Putamen (tissue), 1 donor: ENCODE data around the gene VASP.
"Not testable (repeated sequence)": the region's sequence is repeated elsewhere in the genome, so short reads cannot be mapped to it uniquely, and the experiment has no call there.

ENCODE experiments used
- DNase-seq: peaks from one replicate; pipeline ENCODE4 v3.0.0-alpha.2; 2016; ENCODE audit warnings: low spot score

VASP gene

DNA sequence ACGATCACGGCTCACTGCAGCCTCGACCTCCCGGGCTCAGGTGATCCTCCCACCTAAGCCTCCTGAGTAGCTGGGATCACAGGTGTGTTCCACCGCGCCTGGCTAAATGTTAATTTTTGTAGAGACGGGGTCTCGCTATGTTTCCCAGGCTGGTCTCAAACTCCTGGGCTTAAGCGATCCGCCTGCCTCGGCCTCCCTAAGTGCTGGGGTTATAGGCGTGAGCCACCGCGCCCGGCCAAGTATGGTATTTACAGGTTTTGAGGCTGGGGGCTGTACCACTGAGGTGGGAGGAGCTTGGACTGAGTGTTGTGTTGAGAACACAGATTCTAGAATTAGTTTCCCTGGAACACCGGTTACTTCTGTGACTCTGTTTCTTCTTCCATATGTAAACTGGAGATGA, 9.5 kb upstream of the VASP start:
- no peak for DNase-seq

DNA sequence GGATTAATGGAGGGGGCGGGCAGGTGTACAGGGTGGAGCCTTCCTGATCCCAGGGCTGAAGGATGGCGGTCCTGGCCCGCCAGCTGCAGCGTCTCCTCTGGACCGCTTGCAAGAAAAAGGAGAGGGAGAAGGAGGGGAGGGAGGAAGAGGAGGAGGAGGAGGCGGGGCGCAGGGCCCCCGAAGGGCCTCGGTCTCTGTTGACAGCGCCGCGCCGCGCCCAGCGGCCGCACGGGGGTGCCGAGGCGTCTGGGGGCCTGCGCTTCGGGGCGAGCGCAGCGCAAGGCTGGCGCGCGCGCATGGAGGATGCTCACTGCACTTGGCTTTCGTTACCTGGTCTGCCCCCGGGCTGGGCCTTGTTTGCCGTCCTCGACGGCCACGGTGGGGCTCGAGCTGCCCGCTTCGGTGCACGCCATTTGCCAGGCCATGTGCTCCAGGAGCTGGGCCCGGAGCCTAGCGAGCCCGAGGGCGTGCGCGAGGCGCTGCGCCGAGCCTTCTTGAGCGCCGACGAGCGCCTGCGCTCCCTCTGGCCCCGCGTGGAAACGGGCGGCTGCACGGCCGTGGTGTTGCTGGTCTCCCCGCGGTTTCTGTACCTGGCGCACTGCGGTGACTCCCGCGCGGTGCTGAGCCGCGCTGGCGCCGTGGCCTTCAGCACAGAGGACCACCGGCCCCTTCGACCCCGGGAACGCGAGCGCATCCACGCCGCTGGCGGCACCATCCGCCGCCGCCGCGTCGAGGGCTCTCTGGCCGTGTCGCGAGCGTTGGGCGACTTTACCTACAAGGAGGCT, 8.7 kb upstream of the VASP start, which contains the start of gene PPM1N:
Gene PPM1N, plus strand, starts transcription at position 33 of the 785 bp plus-strand sequence. Its CDS starts 30 bp downstream, at position 63.
- DNase-seq: no peak

DNA sequence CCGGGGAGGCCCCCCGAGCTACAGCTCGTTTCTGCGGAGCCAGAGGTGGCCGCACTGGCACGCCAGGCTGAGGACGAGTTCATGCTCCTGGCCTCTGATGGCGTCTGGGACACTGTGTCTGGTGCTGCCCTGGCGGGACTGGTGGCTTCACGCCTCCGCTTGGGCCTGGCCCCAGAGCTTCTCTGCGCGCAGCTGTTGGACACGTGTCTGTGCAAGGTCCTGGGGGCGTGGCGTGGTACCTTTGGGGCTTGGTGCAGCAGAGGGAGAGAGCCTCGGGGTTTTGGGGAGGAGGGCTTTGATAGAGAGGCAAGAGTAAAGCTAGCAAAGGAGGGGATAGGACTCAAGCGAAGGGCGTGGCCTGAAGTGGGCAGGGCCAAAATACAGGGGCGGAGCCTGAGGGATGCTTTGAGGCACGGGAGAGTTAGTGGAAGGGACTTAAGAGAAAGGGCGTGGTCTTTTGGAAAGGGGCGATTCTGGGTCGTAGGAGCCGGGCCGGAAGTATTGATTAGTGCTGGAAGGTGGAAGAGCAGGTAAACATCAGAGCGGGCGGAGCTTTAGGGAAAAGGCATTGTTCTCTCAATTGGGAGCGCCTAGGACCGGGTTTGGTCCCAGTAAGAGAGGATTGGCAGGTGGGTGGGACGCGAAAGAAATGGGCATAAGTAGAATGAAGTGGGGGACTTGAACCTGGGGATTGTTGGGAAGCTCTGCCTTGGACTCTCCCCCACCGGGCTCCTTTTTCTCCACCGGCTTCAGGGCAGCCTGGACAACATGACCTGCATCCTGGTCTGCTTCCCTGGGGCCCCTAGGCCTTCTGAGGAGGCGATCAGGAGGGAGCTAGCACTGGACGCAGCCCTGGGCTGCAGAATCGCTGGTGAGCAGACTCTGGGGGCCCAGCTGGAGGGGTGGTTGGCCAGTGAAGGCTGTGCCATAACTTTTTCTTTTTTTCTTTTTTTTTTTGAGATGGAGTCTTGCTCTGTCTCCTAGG, 7.8 kb upstream of the VASP start:
- DNase-seq: no peak

DNA sequence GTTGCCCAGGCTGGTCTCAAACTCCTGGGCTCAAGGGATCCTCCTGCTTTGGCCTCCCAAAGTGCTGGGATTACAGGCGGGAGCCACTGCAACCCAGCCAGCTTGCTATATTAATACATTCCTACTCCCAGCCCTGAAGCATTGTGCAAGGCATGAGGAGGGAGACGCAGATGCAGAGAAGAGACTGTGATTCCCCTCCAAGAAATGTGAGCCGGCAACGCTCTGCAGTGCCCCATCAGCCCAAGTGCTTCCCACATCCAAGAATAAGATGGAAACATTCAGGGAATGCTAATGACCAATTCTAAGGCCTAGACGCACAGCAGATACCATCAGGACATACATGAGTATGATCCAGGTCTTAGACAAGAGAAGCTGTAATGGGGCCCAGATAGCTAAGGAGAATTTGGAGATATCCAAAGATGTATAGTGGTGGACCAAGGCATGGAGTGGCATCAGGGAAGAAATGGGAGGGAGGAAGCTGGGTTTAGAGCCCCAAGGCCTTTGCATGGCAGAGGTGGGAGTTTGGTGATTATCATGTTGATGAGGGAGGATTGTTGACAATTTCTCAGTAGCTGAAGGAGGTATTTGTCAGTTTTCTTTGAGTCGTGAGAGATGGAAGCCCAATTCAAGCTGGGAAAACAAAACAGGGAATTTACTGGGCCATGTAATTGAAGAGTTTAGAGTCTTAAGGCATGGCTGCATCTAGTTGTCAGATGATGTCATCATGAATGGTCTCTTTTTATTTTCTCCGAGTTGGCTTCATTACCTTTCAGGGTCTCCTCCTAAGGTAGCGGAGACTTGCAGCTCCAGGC, 6.2 kb upstream of the VASP start:
- no peak for DNase-seq

DNA sequence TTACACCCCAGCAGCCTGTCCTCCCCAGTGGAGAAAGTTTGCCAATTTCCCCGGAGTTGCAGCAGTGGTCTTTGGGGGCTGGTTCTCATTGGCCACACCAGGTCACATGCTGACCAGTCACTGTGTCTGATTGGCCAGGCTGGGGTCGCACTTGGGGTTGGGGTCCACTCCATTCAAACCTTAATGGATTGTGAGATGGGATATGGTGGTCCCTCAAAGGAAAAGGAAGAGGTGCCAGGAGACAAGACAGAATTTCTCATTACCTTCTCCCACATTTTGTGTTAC, 5.6 kb upstream of the VASP start:
- DNase-seq: no peak

DNA sequence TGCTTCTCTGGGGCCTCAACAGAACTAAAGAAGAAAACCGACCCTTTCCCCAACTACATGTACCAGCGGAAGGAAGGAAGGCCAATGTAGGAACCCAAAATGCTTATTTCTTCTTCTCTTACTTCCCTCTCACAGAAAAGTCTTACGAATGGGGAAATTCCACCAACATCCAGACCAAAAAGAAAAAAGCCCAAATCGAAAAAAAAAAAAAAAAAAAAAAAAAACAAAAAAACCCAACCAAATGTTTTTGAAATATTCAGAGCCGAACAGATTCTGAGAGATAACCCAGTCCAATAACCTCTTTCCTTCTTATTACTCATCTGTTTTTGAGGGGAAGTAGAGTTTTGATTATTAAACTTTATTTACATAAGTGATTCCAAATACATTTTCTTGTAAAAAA, 5.2 kb upstream of the VASP start:
- DNase-seq: no peak

DNA sequence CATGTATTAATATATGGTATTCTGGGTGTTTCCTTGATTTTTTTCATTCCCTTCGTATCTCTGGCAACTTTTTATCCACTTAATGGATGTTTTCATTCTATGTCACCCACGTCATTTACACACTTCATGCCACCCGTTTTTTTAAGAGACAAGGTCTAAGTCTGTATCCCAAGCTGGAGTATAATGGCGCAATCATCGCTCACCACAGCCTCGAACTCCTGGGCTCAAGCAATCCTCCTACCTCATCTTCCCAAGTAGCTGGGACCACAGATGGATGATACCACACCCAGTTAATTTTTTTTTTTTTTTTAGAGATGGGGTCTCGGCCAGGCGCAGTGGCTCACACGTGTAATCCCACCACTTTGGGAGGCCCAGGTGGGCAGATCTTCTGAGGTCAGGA, 3.4 kb upstream of the VASP start:
- no peak for DNase-seq

DNA sequence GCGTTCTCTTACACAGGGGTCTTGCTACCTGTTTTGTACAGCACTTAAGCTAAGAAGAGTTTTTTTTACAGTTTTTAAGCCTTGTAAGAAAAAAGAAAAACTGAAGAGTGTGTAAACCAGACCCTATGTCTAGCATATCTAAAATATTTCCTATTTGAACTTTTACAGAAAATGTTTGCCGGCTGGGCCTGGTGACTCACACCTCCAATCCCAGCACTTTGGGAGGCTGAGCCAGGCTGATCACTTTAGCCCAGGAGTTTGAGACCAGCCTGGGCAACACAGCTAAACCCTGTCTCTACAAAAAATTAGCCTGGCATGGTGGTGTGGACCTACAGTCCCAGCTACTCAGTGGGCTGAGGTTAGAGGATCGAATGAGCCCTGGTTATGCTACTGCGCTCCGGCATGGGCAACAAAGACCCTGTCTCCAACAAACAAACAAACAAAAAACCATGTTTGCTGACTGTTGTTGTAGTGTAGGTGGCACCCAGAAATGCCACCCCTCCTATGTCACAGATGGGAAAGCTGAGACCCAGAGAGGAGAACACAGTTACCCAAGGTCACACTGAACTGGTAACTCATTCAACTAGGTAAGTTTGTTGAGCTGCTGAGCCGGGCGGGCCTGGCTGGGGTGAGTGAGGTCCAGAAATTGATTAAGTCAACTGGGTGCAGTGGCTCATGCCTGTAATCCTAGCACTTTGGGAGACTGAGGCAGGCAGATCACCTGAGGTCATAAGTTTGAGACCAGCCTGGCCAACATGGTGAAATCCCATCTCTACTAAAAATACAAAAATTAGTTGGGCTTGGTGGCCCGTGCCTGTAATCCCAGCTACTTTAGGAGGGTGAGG, 1.9 kb upstream of the VASP start:
- no peak for DNase-seq

DNA sequence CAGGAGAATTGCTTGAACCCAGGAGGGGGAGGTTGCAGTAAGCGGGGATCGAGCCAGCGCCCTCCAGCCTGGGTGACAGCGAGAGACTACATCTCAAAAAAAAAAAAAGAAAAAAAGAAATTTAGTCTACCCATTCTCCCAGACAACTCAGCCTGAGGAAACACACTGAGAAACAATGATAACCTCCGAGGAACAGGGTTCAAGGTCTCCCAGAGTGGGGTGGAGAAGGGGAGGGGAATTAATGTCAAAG, 1.4 kb upstream of the VASP start:
- DNase-seq: no peak

DNA sequence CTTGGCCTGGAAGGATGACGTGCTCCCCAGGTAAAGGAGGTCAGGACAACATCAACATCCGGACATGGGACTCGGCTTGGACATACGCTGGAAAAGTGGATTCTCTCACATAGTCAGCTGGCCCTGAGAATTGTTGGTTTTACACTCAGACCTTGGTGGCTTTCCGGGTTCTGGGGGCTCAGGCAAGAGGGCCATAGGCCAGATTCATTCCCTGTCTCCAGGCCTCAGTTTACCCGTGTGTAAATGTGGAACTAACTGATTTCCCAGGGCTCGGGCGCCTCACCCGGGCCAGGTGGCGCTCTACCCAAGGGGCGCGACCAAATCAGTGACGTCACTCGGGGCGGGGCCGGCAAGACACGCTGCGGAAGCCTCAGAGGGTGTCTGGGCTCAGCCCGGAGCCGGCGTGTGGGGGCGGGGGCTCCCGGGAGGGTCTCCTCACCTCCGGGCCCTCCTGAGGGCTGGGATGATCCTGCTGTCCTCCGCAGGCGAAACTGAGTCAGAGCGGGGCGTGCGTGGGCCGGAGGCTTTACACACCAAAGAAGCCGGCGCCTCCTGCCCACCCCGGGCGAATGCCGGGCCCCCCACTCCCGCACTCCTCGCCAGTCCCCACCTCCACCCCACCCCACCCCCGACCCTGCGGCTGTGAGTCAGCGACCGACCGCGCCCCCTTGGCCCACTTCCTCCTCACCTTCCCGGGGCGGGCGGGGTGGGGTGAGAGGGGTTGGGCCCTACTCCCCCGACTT, 862 bp upstream of the VASP start:
- DNase-seq: peak; percentile 85

DNA sequence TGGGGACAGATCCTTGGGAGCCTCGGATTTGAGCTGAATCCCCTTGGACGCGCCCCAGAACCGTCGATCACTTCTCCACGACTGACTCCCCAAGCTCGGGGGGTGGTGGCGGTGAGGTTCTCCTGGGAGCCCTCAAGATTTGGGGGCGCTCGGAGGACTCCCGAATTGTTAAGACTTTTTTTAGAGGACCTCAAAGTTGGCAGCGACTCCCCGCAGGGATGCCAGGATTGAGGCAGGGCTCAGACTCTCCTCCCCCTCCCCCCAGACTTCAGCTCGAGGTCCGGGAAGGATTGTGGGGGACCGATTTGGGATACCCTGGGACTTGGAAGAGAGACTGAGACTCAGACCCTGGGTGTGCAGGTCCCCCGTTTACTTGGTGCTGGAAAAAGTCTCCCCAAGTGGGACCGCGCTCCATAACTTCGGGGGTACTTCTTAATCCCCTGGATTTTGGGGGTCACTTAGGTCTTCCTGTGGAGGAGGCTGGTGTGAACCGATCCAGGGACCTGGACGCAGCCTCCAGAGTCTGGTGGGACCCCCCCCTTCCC, 665 bp downstream of the VASP start:
- DNase-seq: no peak

DNA sequence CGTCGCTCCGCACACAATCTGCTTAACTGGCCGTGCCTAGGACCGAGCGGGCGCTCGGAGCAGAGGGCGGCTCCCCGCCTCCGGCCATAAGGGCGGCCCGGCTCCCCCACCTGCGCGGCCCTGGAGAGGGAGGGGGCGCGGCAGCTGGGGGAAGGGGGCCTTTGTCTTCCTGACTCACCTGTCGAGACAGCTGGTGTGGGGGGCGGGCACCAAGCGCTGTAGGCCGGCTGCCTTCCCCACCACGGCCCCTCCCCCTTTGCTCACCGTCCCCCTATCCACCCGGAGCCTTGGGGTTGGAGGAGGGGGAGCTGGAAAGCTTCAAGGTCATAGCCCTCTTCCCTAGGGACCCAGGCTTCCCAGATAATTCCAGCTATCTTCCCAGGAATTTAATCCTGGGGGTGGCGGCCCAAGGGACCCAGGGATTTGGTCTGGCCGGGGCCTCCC, 1.2 kb downstream of the VASP start:
- DNase-seq: no peak

DNA sequence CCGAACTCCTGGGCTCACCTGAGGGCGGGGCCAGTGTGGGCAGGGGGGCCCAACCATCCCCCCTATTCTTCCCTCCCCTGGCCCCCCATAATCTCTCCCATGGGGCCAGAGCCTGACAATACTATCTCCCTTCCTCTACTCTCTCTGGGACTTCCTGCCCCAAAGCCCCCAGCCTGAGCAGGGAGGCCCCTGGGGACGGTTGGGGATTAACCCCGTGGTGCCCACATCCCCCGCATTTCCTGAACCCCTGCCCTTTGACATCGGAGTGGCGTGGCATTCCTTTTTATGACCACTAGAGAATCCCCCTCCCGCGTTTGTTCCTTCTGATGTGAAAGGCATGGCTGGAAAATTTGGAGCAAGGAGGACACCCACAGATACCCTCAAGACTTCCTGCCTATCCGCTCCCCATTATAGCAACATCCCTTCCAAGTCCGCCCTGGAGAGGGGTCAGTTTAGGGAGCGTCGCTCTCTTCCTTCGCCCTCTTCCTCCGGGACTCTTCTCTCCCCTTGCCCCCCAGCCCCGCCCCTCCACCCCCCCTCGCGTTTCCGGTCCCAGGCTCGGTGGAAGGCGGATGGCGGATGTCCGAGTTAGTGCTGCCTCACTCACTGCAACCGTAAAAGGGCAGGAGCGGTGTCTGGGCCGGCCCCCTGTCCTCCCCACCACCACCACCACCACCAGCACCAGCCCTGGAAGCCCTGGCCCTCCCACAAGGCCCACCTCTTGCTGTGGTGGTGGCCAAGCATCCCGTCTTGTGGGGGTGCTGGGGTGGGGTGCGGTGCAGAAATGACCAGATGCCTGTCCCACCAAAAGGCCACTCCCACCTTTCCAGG, 1.8 kb downstream of the VASP start:
- no peak for DNase-seq

DNA sequence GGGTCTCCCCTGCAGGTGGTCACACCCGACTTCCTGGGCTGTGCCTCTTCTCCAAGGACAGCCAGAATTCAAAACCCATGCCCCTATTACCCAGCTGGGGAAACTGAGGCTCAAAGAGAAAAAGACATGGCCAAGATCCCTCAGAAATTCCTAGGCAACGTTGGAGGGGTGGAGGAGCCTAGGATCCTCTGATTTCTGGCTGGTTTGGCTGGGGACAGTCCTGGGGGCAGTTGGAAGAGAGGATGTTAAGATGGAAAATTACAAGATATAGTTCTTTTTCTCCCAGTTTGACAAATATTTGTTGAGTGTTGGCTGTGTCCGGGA, 2.4 kb downstream of the VASP start:
- DNase-seq: no peak

DNA sequence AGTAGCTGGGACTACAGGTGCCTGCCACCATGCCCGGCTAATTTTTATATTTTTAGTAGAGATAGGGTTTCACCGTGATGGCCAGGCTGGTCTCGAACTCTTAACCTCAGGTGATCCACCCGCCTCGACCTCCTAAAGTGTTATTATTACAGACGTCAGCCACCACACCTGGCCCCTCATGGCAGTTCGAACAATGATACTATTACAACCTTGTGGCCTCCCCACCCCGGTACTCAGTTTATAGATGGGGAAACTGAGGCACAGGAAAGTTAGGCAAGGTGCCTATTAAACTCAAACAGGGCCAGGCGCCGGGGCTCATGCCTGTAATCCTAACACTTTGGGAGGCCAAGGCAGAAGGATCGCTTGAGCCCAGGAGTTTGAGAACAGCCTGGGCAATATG, 3.1 kb downstream of the VASP start:
- DNase-seq: not testable (repeated sequence)

DNA sequence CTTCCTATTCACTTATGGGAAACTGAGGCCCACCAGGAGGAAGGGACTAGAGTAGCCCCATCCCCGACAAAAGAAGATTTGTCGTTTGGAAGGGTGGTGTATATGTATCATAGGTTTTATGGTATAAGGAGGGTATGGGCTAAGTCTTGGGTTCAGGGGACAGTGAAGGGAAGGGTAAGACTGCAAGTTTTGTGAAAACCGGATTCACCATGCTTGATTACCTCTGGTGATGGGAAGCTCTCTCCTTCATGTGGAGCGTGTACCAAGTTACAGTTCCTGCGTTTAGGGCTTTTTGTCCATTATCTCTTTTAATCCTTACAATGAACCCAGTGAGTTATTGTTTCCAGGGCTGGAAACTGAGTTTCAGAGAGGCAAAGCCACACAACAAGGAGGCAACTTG, 3.8 kb downstream of the VASP start:
- no peak for DNase-seq

DNA sequence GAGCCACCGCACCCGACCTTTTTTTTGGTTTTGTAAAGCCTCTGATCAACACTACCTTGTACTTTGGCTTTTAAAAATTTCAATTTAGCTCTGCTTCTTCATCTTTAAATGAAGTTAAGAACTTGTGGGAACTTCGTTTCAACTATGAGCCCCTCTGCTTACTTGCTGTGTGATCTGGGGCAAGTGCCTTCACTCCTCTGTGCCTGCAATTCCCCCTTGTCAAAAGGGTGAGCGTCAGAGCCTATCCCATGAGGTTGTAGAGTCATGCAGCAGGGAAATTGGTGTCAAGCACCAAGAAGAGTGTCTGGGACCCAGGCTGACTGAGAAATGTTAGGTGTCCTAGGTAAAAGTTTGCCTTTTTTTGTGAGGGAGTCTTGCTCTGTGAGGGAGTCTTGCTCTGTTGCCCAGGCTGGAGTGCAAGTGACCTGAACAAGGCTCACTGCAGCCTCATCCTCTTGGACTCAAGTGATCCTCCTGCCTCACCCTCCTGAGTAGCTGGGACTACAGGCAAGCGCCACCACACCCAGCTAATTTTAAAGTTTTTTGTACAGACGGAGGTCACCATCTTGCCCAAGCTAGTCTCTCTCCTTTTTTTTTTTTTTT, 5.7 kb downstream of the VASP start:
- no peak for DNase-seq

DNA sequence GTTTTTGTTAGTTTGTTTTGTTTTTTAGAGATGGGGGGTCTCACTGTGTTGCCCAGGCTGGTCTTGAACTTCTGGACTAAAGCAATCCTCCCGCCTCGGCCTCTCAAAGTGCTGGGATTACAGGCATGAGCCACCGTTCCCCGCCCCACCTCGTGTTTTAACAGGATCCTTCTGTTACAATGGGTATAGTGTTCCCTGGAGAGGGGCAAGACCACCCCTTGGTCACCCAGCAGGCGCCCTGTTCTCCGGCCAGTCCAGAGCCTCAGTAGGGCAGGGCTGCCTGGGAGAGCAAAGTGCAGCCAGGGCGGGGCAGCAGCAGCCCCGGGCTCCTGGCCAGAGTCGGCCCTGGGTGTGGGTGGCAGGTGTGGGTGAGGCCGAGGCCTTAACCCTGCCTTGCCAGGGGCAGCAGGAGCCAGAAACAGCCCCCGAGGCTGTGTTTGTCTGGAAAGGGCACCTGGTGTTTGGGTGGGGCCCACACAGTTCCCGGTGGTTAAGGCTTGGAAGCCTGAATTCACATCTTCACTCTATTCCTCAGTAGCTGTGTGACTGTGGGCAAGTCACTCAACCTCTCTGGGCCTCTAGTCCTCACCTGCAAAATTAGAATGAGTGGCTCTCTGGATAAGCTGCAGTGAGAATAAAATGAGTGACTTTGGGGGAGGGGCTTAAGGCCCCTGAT, 7.2 kb downstream of the VASP start:
- DNase-seq: no peak

DNA sequence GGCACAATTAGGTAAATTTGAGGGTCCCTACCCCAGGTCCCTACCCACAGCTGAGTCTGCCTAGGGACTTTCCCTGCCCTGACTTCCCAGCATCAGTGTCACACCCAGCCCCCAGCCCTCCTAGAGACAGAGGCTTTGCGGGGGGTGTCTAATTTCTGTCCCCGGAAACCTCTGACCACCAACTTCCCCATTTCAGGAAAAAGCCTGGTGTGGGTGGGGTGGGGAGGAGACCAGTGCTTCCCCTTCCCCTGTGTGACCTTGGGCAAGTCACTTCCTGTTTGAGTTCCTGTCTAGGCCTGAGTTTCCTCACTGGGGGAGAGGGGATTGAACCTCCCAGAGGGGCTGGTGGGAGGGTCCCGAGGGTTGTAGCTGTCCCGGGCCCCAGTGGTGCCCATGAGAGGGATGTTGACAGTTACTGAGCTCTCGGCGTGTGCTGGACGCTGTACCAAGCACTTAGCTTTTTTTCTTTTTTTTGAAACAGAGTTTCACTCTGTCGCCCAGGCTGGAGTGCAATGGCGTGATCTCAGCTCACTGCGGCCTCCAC, 7.9 kb downstream of the VASP start:
- no peak for DNase-seq
